ENCODE data around the gene CLMP.
"Not testable (repeated sequence)": the region's sequence is repeated elsewhere in the genome, so short reads cannot be mapped to it uniquely, and the experiment has no call there.

CLMP gene

GRCh38 chr11:123217897-123218296, 22.8 kb upstream of the CLMP start:
- DNase-seq (ENCODE audit: low read depth), result no peak

GRCh38 chr11:123216249-123216648, 21.2 kb upstream of the CLMP start:
- no peak for DNase-seq (ENCODE audit: low read depth)

GRCh38 chr11:123214940-123215339, 19.9 kb upstream of the CLMP start:
- no peak for DNase-seq (ENCODE audit: low read depth)

DNA sequence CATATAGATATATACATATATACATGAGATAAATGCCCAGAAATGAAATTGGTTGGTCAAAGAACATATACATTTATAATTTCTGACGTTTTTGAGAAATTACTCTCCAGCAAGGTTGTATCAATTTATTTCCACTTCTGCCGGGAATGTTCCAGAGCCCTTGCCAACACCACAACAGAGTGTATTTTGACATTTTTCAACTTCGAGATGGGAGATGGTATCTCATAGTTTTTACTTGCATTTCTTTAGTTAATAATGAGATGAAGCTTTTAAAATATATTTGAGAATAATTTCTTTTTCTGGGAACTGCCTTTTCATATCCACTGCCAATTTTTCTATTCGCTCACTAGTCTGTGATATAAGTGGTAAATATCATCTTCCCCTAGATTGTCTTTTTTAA, 19.3 kb upstream of the CLMP start:
- no peak for DNase-seq (ENCODE audit: low read depth)

GRCh38 chr11:123213307-123213771, 18.3 kb upstream of the CLMP start:
- no peak for DNase-seq (ENCODE audit: low read depth)

- DNase-seq (ENCODE audit: low read depth), result no peak
These were observed 17.4 kb upstream of the CLMP start for GRCh38 chr11:123212406-123212805.

GRCh38 chr11:123211981-123212380, 16.9 kb upstream of the CLMP start:
- DNase-seq (ENCODE audit: low read depth), result no peak

- DNase-seq (ENCODE audit: low read depth), result no peak
These were observed 16.3 kb upstream of the CLMP start for GRCh38 chr11:123211149-123211852.

GRCh38 chr11:123209591-123209990, 14.5 kb upstream of the CLMP start:
- DNase-seq (ENCODE audit: low read depth), result no peak

DNA sequence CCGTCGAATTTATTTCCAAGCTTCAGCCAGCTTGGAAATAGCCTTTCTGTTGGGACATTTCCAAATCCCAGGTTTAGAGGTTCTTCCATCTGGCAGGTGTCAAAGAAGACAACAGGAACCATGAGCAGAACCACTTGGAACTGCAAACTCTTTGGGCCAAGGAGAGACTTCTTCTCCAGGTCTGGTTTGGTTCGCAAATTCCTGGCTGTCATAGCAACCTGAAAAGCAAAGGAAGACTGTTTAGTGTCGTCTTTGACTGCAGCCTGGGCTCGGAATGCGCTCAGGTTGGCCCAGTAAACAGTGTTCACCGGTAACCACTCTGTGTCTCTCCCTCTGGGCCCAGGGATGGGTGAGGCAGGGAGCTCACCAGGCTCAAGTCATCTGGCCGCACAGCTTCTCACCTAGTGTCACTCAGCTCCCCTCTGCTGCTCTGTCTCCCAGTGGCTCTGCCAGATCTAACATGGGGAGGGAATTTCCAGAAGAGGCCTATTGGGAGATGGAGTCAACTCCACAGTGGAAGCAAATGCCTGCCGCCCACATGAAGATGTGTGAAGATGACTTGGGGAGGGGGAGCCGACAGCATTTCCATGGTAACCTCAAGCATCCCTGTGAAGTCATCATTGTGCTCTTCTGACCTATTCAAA, 11.9 kb upstream of the CLMP start:
- DNase-seq (ENCODE audit: low read depth), result no peak

DNA sequence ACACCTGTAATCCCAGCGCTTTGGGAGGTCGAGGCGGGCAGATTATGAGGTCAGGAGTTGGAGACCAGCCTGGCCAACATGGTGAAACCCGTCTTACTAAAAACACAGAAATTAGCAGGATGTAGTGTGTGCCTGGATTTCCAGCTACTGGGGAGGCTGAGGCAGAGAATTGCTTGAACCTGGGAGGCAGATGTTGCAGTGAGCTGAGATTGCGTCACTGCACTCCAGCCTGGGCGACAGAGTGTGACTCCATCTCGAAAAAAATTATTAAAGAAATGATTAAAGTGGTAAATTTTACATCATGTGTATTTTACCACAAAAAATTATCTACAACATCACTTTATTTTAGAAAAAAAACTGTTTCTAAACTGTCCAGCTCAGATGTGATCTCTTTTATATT, 11.0 kb upstream of the CLMP start:
- not testable (repeated sequence) for DNase-seq (ENCODE audit: low read depth)

DNA sequence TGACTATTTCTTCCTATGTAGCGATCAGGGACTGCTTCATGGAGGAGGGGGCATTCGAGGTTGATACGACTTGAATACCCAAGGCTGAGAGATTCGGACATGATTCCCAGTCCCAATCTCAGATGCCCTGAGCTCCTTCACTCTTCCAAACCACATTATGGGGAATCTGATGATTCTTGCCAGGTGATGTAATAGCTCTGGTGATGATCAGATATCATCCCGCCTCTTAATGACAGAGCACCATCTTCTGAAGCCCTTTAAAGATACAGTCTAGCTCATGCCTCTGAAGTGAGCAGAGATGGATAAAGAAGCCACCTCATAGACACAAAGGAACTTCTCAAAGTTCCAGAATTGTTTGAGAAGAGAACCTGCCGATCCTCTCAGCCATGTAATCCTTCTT, 8.9 kb upstream of the CLMP start:
- DNase-seq (ENCODE audit: low read depth), result no peak

GRCh38 chr11:123203471-123203870, 8.4 kb upstream of the CLMP start:
- no peak for DNase-seq (ENCODE audit: low read depth)

GRCh38 chr11:123202155-123203151, 7.4 kb upstream of the CLMP start:
- no peak for DNase-seq (ENCODE audit: low read depth)

GRCh38 chr11:123200264-123200663, 5.2 kb upstream of the CLMP start:
- DNase-seq (ENCODE audit: low read depth), result no peak

DNA sequence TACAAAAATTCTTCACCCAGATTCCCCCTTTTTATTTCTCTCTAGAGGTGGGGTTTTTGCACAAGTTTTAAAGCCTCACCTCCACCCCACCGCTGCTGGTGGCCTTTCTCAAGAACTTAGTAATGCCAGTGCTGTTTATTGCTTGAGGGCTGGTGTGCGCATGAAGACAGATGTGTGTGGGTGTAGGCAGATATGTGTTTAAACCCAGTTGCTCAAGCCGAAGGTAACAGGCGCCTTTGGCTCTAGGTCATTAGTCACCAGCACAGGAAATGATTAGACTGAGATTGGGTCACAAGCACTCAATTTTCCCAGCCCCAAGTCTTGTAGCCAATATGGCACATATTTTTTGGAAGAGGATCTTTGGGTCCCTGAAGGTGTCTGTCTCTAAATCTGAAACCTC, 2.7 kb upstream of the CLMP start:
- DNase-seq (ENCODE audit: low read depth), result no peak

DNA sequence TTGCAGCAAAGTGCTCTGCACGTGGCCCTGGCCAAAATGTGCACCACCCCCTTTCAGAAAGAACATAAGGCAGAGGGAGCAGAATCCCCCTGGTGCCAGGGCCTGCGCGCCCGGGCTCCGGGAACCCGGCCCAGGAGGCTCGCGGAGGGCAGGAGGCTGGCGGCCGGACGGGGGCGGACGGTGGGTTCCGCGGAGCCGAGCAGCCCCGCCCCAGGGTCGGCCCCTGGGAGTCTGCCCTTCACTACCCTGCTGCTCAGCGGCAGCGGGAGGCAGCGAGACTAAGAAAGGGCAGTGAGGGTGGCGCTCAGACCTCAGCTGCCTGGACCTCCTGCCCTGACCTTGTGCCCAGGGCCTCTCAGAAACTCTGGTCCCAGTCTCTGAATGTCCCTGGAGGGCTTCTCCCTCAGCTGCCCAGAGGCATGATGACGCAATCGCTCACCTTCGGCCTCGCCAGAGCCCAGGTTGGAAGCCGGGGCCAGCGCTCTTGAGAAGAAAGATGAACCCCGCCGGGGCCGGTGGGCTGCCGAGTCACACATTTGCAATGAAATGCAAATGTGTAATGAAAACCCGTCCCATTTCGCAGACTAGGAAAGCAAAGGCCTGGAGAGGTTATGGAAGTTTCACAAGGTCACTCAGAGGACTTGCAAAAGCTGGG, 1.1 kb upstream of the CLMP start:
- DNase-seq (ENCODE audit: low read depth), result no peak

- no peak for DNase-seq (ENCODE audit: low read depth)
These were observed 486 bp downstream of the CLMP start for GRCh38 chr11:123194337-123195187.

- DNase-seq (ENCODE audit: low read depth), result no peak
These were observed 1.3 kb downstream of the CLMP start for GRCh38 chr11:123193742-123194141.

GRCh38 chr11:123191939-123192338, 3.1 kb downstream of the CLMP start:
- no peak for DNase-seq (ENCODE audit: low read depth)

- no peak for DNase-seq (ENCODE audit: low read depth)
These were observed 4.5 kb downstream of the CLMP start for GRCh38 chr11:123190518-123190917.

All from stimulated activated CD8-positive, alpha-beta memory T cell treated with anti-CD3 and anti-CD28 coated beads, Interleukin-7, amount 100 ng/mL, for 24 hours (primary cell).